Measurements from ENCODE around the gene CD207. TPM values are rescaled to one million over a fixed set of nuclear protein-coding genes. Genes with fewer than 3 reads are reported as not detected.

Gene CD207
- total RNA-seq: not detected in 2 replicates

DNA sequence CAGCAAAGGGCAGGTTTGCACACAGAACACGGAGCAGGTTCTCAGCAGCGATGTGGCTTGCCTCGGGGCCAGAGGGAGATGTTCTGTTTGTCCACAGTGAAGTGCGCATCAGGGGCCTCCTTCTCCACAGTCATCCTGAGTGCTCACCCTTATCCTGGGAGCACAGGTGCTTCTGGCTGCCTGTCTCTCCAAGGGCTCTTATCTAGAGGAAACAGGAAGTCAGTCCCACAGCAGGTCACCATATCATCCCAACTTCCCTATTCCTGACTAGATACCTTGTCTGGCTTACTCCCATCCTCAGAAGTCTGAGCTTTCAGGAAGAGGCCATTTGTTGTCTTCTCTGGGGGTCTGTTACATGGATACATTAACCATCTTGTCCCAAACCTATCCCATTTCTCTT is at the start of gene CD207:
Gene CD207 (minus strand): TSS at position 174 of the 400 bp plus-strand sequence. CDS start 40 bp downstream, at position 134.

DNA sequence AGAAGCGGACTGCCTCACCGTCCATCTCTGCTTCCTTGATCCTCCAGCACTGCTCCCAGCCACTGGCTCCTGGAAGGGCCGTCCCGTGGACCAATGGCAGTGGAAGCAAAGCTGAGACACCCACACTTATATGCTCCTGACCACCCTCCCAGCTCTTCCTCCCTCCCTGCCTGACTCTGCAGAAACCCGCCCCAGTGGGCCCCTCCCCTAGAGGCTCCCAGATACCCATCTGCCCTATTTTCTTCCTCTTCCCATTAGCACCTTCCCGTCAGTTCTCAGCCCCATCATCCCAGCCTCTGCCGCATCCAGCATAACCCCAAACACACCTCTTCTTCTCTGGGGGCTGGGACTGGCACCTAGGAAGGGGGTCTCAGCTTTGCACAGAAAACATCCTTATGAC is 15.1 kb downstream of the CD207 start, which contains the start of gene CLEC4F:
Gene CLEC4F (minus strand): TSS at position 101 of the 400 bp plus-strand sequence. CDS start 76 bp downstream, at position 25.

DNA sequence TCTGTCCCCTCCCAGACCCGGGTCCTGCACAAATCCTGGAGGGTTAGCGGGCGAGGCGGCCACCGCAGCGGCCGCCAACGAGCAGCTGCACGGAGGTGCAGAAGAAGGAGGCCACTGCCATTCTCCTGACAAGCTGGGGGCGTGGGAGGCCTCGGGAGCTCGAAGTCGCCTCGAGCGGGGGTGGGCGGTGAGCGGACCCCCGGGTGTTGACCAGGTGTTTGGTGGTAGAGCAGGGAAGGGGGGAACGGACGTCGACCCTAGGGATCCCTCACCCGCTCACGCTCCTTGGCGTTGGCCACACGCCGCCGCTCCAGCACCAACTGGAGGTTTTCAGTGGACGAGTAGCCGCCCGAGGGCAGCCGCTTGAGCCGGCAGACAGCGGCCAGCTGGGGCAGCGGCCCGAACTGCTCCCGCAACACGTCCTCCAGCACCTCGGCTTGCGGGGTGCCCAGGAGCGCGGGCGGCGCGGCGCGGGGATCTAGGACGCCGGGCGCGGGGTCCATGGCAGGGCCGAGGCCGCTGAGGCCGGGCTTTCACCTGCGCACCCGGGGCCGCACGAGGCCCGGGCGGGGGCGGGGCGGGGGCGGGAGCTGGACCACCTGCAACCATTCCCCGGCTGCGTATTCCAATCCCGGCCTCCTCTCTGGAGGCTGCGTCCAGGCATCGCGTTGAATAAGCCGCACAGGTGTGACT is 45.3 kb downstream of the CD207 start, which contains the start of gene FIGLA:
Gene FIGLA (minus strand): TSS at position 508 of the 693 bp plus-strand sequence. CDS start 5 bp downstream, at position 503.

Small RNA genes within 50 kb of the gene (small RNA-seq; reads per million reads assigned to genes)
- gene HMGN2P21: not detected

Other genes starting within 250 kb of the CD207 start
- 1.2 and 1.3 TPM in 2 replicates for gene ADD2, start 67.6 kb downstream of the CD207 start, total RNA-seq
- not detected in 2 replicates for gene FIGLA, start 45.2 kb downstream of the CD207 start, total RNA-seq
- gene CLEC4F, start 15.2 kb downstream of the CD207 start, total RNA-seq: not detected in 2 replicates
- gene VAX2, start 64.8 kb upstream of the CD207 start, total RNA-seq: 0.38 TPM in 1 of 2 replicates, not detected in the other
- gene ATP6V1B1, start 100.1 kb upstream of the CD207 start, total RNA-seq: not detected in 2 replicates
- gene ANKRD53, start 142.8 kb upstream of the CD207 start, total RNA-seq: 0.38 and 0.98 TPM in 2 replicates
- gene TEX261, start 159.1 kb upstream of the CD207 start, total RNA-seq: 40.8 and 54.6 TPM in 2 replicates
- gene NAGK, start 232.8 kb upstream of the CD207 start, total RNA-seq: 46.1 and 51.6 TPM in 2 replicates